SK-N-MC (cell line): ENCODE results near the gene GNA15.
A peak's percentile ranks its signal among the peaks of the same experiment; 100 is the strongest.

Experiments
- DNase-seq: peaks from one replicate; pipeline ENCODE4 v3.0.0-alpha.2; 2011; ENCODE audit warnings: low read depth, low spot score
- H3K27ac ChIP-seq: fragments of 200-600 bp; sonication (generic); 2 replicates; pipeline ENCODE4 v1.5.1; 2016; ENCODE audit warnings: mixed run types
- H3K36me3 ChIP-seq: fragments of 200-600 bp; sonication (generic); 2 replicates; pipeline ENCODE4 v1.6.1; 2017; ENCODE audit warnings: antibody characterized with exemption, low read length, mixed read lengths; ENCODE audit not compliant: insufficient read depth
- H3K4me3 ChIP-seq: fragments of 200-600 bp; sonication (generic); 2 replicates; pipeline ENCODE4 v1.5.1; 2016
- H3K9ac ChIP-seq: fragments of 200-600 bp; sonication (generic); 2 replicates; pipeline ENCODE4 v1.8.0; 2017; ENCODE audit warnings: mixed run types, mixed read lengths; ENCODE audit not compliant: insufficient read length
- H3K9me3 ChIP-seq: fragments of 200-600 bp; sonication (generic); 2 replicates; pipeline ENCODE4 v1.6.1; 2017; ENCODE audit warnings: low read depth, mild to moderate bottlenecking, antibody characterized with exemption, low read length, moderate library complexity, mixed read lengths
- EZH2 ChIP-seq: fragments of 200-600 bp; sonication (generic); IDR thresholded peaks from one replicate; pipeline ENCODE4 v1.6.1; 2017; ENCODE audit warnings: antibody characterized with exemption
- FOXP2 ChIP-seq: optimal IDR thresholded peaks from 2 replicates; pipeline ENCODE3; 2011; ENCODE audit warnings: mild to moderate bottlenecking, moderate library complexity; ENCODE audit not compliant: insufficient read depth; ENCODE audit errors: extremely low read length, control extremely low read depth
- POLR2AphosphoS5 ChIP-seq: IDR thresholded peaks from 2 replicates; pipeline ENCODE4 v1.6.1; 2012; ENCODE audit warnings: mild to moderate bottlenecking, low read depth, low read length, borderline replicate concordance

Gene GNA15

DNA sequence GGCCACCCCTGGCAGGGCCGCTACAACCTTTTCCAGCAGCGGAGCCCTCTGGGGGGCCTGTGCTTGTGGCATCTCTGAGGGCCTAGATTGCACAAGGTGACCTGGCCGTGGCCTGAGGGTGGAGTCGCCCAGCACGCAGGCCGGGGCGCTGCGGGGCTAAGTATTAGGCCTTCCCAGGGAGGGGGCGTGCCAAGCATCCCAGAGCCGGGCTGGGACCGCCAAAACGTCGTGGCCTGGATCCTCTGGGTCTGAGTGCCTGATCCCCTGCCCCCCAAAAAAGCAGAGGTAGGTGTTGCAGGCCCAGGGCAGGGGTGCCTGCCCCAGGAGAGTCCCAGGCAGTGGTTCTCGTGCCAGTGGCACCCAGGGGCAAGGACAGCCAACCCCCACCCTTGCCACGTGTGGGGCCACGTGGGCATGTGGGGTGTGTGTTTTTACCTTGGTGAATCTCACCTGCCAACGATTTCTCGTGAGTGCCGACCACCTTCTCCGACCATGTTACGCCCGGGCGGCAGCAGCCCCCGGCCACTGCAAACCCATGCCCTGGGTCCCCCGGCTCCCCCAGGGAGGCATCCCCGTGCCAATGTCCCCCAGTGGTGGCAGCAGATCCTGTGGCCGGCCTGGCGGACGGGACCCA, 12.6 kb upstream of the GNA15 start:
- H3K9me3 ChIP-seq, result no peaks in the 10 kb centered on the region
- no peak overlapping the region for H3K4me3 ChIP-seq
- no peak overlapping the region for H3K27ac ChIP-seq
- no peak for DNase-seq
- no peaks in the 10 kb centered on the region for H3K36me3 ChIP-seq
- TF ChIP-seq EZH2 (no peak), POLR2AphosphoS5 (no peak), FOXP2 (no peak)
- H3K9ac ChIP-seq, result no peak overlapping the region

DNA sequence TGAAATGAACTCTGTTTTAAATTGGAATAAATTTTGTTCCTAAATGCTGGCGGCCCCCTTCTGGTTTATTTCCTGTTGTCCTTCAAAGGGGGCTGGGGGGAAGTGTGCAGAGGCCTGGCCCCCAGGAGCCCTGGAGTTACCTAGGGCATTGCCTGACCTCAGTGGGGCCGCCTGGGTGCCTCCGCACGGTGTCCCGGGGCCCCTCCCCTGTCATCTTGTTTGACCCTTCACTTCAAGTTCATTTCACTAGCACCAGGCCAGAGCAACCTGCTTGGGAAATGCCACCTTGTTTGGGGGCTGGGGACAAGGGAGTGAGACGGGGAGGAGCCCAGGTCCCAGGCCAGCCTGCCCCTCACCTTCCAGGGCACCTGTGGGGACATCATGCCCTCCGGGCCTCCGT, 11.9 kb upstream of the GNA15 start:
- TF ChIP-seq EZH2 (no peak), FOXP2 (no peak), POLR2AphosphoS5 (no peak)
- no peak for DNase-seq
- H3K9me3 ChIP-seq, result no peaks in the 10 kb centered on the region
- H3K9ac ChIP-seq, result no peak overlapping the region
- H3K27ac ChIP-seq, result no peak overlapping the region
- H3K4me3 ChIP-seq, result no peak overlapping the region
- H3K36me3 ChIP-seq, result no peaks in the 10 kb centered on the region

DNA sequence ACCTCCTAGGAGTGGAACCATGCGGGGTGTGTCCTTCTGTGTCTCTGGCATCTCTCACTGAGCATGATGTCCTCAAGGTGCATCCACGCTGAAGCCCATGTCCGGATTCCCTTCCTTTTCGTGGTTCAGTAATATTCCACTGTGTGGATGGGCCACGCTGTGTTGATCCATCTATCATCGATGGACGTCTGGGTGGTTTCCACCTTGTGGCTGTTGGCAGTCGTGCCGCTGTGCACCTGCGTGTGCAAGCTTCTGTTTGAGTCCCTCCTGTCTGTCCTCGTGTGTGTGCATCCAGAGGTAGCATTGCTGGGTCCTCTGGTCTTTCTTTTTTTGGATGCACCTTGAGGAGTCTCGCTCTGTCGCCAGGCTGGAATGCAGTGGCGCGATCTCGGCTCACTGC, 11.2 kb upstream of the GNA15 start:
- Histone ChIP-seq H3K27ac (no peak overlapping the region), H3K9ac (no peak overlapping the region), H3K9me3 (no peaks in the 10 kb centered on the region), H3K36me3 (no peaks in the 10 kb centered on the region), H3K4me3 (no peak overlapping the region)
- TF ChIP-seq FOXP2 (no peak), EZH2 (no peak), POLR2AphosphoS5 (no peak)
- no peak for DNase-seq

DNA sequence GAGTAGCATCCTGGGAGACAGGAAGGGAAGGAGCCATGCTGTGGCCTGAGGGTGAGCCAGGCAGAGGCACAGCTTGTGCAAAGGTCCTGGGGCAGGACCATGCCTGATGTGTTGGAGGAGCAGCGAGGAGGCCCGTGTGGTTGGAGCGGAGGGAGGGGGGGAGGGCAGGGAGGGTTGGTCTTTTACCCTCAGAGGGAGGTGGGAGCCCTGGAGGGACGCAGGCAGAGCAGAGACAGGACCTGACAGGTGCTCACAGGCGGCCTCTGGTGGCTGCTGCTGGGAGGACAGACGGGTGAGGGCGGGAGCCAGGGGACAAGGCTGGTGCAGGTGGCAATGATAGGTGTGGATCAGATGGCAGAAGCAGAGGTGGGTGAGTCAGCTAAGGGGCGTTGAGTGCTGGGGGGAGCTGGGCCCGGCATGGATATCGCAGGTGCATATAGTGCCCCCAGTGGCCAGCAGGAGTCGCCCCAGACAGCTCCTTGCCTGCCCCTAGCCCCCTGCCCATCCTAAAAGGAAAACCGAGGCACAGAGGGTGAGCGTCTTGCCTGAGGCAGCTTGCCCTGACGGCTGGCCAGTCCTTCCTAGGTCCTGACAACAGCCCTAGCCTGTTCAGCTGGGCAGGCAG, 9.8 kb upstream of the GNA15 start:
- Histone ChIP-seq H3K27ac (no peak overlapping the region), H3K9me3 (no peaks in the 10 kb centered on the region), H3K36me3 (no peaks in the 10 kb centered on the region), H3K9ac (no peak overlapping the region), H3K4me3 (no peak overlapping the region)
- TF ChIP-seq FOXP2 (no peak), EZH2 (no peak), POLR2AphosphoS5 (no peak)
- DNase-seq, result no peak

DNA sequence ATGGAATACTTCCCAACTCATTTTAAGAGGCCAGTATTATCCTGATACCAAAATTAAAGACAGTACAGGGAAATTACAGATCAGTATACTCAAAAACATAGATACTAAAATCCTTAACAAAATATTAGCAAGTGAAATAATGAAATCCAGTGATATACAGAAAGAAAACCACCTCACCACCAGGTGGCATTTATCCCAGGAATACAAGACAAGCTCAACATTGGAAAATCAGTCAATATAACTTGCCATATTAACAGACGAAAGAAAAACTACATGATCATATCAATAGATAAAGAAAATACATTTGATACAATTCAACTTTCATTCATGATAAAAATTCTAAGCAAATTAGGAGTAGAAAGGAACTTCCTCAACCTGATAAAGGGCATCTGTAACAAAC, 6.7 kb upstream of the GNA15 start:
- no peak overlapping the region for H3K9ac ChIP-seq
- no peaks in the 10 kb centered on the region for H3K36me3 ChIP-seq
- H3K27ac ChIP-seq, result no peak overlapping the region
- no peaks in the 10 kb centered on the region for H3K9me3 ChIP-seq
- TF ChIP-seq FOXP2 (no peak), POLR2AphosphoS5 (no peak), EZH2 (no peak)
- DNase-seq, result no peak
- H3K4me3 ChIP-seq, result no peak overlapping the region

DNA sequence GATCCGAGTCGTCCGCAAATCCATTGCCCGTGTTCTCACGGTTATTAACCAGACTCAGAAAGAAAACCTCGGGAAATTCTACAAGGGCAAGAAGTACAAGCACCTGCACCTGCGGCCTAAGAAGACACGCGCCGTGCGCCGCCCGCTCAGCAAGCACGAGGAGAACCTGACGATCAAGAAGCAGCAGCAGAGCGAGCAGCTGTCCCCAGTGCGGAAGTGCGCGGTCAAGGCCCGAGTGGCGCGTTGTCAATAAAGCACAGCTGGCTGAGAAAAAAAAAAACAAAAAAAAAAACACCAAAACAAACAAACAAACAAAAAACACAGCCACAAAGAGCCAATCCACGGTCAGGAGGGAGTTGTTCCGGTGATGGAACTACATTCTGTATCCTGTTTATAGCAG, 4.7 kb upstream of the GNA15 start:
- no peaks in the 10 kb centered on the region for H3K9me3 ChIP-seq
- no peak overlapping the region for H3K9ac ChIP-seq
- no peak for DNase-seq
- no peaks in the 10 kb centered on the region for H3K36me3 ChIP-seq
- TF ChIP-seq EZH2, result no peak
- no peak for TF ChIP-seq FOXP2
- TF ChIP-seq POLR2AphosphoS5, result no peak
- H3K27ac ChIP-seq, result no peak overlapping the region
- no peak overlapping the region for H3K4me3 ChIP-seq

DNA sequence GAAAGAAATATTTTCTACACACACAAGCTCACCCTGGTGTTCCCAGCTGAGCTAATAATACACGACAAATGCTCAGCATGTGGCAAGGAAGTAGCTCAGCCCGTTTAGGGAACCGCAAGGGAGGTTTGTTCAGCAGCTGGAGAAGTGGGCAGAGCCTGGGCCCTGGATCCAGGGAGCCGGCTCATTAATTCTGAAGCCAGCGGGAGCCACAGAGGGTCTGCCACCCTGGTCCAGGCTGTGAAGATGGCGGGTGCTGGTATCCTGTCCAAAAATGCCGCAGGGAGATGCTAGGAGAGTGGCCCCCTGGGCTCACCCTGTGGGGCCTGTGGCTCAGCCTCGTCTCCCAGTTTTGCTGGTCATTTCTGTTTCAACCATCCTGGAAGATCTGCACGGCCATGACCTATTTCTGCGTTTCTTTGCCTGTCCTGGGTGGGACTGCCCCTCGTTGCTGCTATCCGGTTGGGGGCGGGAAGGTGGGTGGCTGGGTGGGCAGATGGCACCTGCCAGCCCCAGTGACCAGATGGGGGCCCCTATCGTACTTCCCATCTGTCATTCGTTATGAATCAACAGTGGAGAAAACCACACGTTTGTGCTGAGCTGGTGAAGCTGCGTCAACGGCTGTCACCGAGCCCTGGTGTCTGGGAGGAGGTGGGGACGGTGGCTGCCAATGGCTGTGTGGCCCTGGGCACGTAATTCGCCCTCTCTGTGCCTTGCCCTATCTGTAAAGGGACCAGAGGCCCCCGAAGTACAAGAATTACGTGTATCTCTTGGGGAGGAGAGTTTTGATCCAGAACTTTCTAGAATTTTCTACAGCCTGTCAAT, 2.7 kb upstream of the GNA15 start:
- no peaks in the 10 kb centered on the region for H3K36me3 ChIP-seq
- H3K9me3 ChIP-seq, result no peaks in the 10 kb centered on the region
- H3K27ac ChIP-seq, result no peak overlapping the region
- peak; percentile 45 for DNase-seq
- no peak overlapping the region for H3K9ac ChIP-seq
- H3K4me3 ChIP-seq, result peak overlapping the region; percentile 59
- TF ChIP-seq POLR2AphosphoS5 (no peak), FOXP2 (no peak), EZH2 (no peak)

DNA sequence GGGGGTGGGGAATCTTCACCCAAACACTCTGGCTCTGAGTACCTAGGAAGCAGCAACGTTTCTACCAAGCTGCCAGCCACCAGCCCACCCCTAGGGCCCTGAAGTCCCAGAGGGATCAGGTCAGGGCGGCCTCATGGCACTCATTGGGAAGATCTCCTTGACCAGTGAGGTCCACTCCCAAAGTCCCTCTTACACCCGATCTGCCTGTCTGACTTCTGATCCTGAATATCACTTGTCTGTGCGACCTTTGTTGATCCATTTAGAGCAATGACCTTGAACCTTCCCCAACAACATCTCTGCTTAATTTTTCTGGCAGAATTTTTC, 2.1 kb upstream of the GNA15 start:
- no peak for DNase-seq
- H3K9ac ChIP-seq, result no peak overlapping the region
- H3K27ac ChIP-seq, result no peak overlapping the region
- TF ChIP-seq EZH2 (no peak), POLR2AphosphoS5 (no peak), FOXP2 (no peak)
- no peaks in the 10 kb centered on the region for H3K36me3 ChIP-seq
- H3K4me3 ChIP-seq, result no peak overlapping the region
- no peaks in the 10 kb centered on the region for H3K9me3 ChIP-seq

DNA sequence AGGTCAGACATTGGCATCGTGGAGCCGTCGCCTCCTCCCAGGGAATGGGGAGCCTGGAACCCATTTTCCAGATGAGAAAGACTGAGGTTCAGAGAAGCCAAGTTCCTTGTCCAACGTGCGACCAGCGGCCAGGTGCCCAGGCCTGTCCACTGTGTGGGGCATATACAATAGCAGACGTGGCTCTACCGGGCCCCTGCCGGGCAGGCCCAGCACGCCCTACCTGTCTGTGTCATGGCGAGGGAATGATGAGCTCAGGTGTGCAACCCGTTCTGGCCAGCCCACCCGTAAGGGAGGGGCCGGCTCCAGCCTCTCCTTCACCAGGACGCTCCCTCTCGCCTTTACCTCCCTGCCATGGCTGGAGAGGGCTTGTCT, 837 bp downstream of the GNA15 start:
- no peak overlapping the region for H3K4me3 ChIP-seq
- TF ChIP-seq FOXP2 (no peak), EZH2 (no peak), POLR2AphosphoS5 (no peak)

More for the DNA sequence above, 837 bp downstream of the GNA15 start:
- H3K27ac ChIP-seq, result no peak overlapping the region
- DNase-seq, result no peak
- no peak overlapping the region for H3K9ac ChIP-seq
- H3K36me3 ChIP-seq, result no peaks in the 10 kb centered on the region
- no peaks in the 10 kb centered on the region for H3K9me3 ChIP-seq
